HepG2 (cell line): ENCODE data around the gene BBS9. TPM values are rescaled to one million over a fixed set of nuclear protein-coding genes. Genes with fewer than 3 reads are reported as not detected.
A peak's percentile ranks its signal among the peaks of the same experiment; 100 is the strongest.

Experiments
- AGO1 ChIP-seq: fragments of 200-400 bp; formaldehyde crosslinking; IDR thresholded peaks from 2 replicates; pipeline ENCODE4 v1.6.1; 2017; ENCODE audit warnings: mild to moderate bottlenecking, low read depth, low read length, moderate library complexity; ENCODE audit not compliant: poor library complexity, severe bottlenecking
- EEA1 ChIP-seq: sonication (generic); formaldehyde crosslinking; IDR thresholded peaks from 2 replicates; pipeline ENCODE4 v1.5.1; 2020; ENCODE audit warnings: mild to moderate bottlenecking, missing genetic modification reagents, borderline replicate concordance
- HES4 ChIP-seq: sonication (generic); formaldehyde crosslinking; IDR thresholded peaks from 2 replicates; pipeline ENCODE4 v1.9.0; 2021; ENCODE audit warnings: mild to moderate bottlenecking, missing genetic modification reagents, borderline replicate concordance
- HIVEP1 ChIP-seq: sonication (generic); formaldehyde crosslinking; IDR thresholded peaks from 2 replicates; pipeline ENCODE4 v1.4.0; 2020; ENCODE audit warnings: mild to moderate bottlenecking, missing genetic modification reagents
- KDM1A ChIP-seq: IDR thresholded peaks from 2 replicates; pipeline ENCODE4 v1.6.1; 2016; ENCODE audit warnings: missing compliant biosample characterization
- RBFOX2 ChIP-seq: fragments of 200-400 bp; formaldehyde crosslinking; IDR thresholded peaks from 2 replicates; pipeline ENCODE4 v1.6.1; 2017; ENCODE audit warnings: low read depth, mild to moderate bottlenecking, low read length
- RFX1 ChIP-seq: fragments of 450-650 bp; IDR thresholded peaks from 2 replicates; pipeline ENCODE4 v1.6.1; 2017
- SPEN ChIP-seq: sonication (generic); formaldehyde crosslinking; IDR thresholded peaks from 2 replicates; pipeline ENCODE4 v1.5.1; 2020; ENCODE audit warnings: low read depth, mild to moderate bottlenecking, missing genetic modification reagents
- ZMYM4 ChIP-seq: sonication (generic); formaldehyde crosslinking; IDR thresholded peaks from 2 replicates; pipeline ENCODE4 v1.8.1; 2023; ENCODE audit warnings: mild to moderate bottlenecking, missing genetic modification reagents
- ZNF136 ChIP-seq: sonication (generic); formaldehyde crosslinking; IDR thresholded peaks from 2 replicates; pipeline ENCODE4 v1.8.1; 2022; ENCODE audit warnings: low read depth, mild to moderate bottlenecking, moderate library complexity, missing genetic modification reagents
- ZNF138 ChIP-seq: sonication (generic); formaldehyde crosslinking; IDR thresholded peaks from 2 replicates; pipeline ENCODE4 v1.5.0; 2020; ENCODE audit warnings: mild to moderate bottlenecking, low read depth, missing genetic modification reagents
- ZNF441 ChIP-seq: sonication (generic); formaldehyde crosslinking; IDR thresholded peaks from 2 replicates; pipeline ENCODE4 v1.7.0; 2021; ENCODE audit warnings: missing genetic modification reagents, borderline replicate concordance
- ZNF710 ChIP-seq: sonication (generic); formaldehyde crosslinking; IDR thresholded peaks from 2 replicates; pipeline ENCODE4 v1.5.0; 2020; ENCODE audit warnings: mild to moderate bottlenecking, missing genetic modification reagents, borderline replicate concordance
- ZNF766 ChIP-seq: sonication (generic); formaldehyde crosslinking; IDR thresholded peaks from 2 replicates; pipeline ENCODE4 v1.5.0; 2020; ENCODE audit warnings: missing genetic modification reagents, borderline replicate concordance
- ZNF781 ChIP-seq: sonication (generic); formaldehyde crosslinking; IDR thresholded peaks from 2 replicates; pipeline ENCODE4 v1.5.1; 2020; ENCODE audit warnings: borderline replicate concordance, mild to moderate bottlenecking, missing genetic modification reagents; ENCODE audit errors: not compliant biosample characterization
- ZNF883 ChIP-seq: sonication (generic); formaldehyde crosslinking; IDR thresholded peaks from 2 replicates; pipeline ENCODE4 v1.5.1; 2020; ENCODE audit warnings: mild to moderate bottlenecking, missing genetic modification reagents; ENCODE audit errors: not compliant biosample characterization
- polyA plus RNA-seq, 8 experiments: library from polyadenylated mRNA; depleted of rRNA in 3 of 8; stranded (reverse) in 7 of 8; unstranded in 1 of 8; fragments of >200 nt; fragmentation: Illumina TruSeq in 4 of 8; extraction: Trizol in 4 of 8; gene quantifications; 2 replicates each; pipeline versions ENCODE4 v1.2.1 to v1.2.3, GENCODE V29; 2011 to 2016; ENCODE audit warnings: low read depth in 4 of 8, missing spikeins in 1 of 8, mixed read lengths in 1 of 8; ENCODE audit not compliant: insufficient read depth in 1 of 8
- total RNA-seq, 5 experiments: library from RNA; depleted of rRNA; stranded (reverse); fragments of >200 nt; fragmentation: Illumina TruSeq; extraction: Trizol; gene quantifications; 2 replicates each; pipeline ENCODE4 v1.2.3, GENCODE V29; 2016; ENCODE audit warnings: low read depth in 1 of 5
- TF ChIP-seq, protein P1 (sequence below): sonication (generic); formaldehyde crosslinking; IDR thresholded peaks from 2 replicates; pipeline ENCODE4 v1.4.0; 2020; ENCODE audit warnings: missing genetic modification reagents, borderline replicate concordance
- TF ChIP-seq, protein P2 (sequence below): sonication (generic); formaldehyde crosslinking; IDR thresholded peaks from 2 replicates; pipeline ENCODE4 v1.5.1; 2020; ENCODE audit warnings: mild to moderate bottlenecking, moderate library complexity, missing genetic modification reagents
- TF ChIP-seq, protein P3 (sequence below): sonication (generic); formaldehyde crosslinking; IDR thresholded peaks from 2 replicates; pipeline ENCODE4 v1.4.0; 2020; ENCODE audit warnings: missing genetic modification reagents

Gene BBS9
- total and polyA plus RNA-seq, 2 of the 13 experiments (the other 11 are each of a cell fraction or from before 2014, with no cell fraction given), result 5.1 to 7.8 TPM

GRCh38 chr7:33128990-33129805 lies at the start of gene BBS9 (continued):
- TF ChIP-seq HES4 (CRISPR knock-in tag), result peak; percentile 66; the same call in 1 of the 2 replicates
- peak; percentile 39 for TF ChIP-seq ZNF781 (CRISPR knock-in tag)
- TF ChIP-seq KDM1A (CRISPR knock-in tag), result 0 out of 2 replicates have a peak, but pooled peaks have one; percentile 15
- 0 out of 2 replicates have a peak, but pooled peaks have one; percentile 19 for TF ChIP-seq HIVEP1 (CRISPR knock-in tag)
- peak; percentile 35; the same call in 1 of the 2 replicates for TF ChIP-seq ZNF136 (CRISPR knock-in tag)
- TF ChIP-seq RFX1, result peak; percentile 79
- TF ChIP-seq, protein P1, sequence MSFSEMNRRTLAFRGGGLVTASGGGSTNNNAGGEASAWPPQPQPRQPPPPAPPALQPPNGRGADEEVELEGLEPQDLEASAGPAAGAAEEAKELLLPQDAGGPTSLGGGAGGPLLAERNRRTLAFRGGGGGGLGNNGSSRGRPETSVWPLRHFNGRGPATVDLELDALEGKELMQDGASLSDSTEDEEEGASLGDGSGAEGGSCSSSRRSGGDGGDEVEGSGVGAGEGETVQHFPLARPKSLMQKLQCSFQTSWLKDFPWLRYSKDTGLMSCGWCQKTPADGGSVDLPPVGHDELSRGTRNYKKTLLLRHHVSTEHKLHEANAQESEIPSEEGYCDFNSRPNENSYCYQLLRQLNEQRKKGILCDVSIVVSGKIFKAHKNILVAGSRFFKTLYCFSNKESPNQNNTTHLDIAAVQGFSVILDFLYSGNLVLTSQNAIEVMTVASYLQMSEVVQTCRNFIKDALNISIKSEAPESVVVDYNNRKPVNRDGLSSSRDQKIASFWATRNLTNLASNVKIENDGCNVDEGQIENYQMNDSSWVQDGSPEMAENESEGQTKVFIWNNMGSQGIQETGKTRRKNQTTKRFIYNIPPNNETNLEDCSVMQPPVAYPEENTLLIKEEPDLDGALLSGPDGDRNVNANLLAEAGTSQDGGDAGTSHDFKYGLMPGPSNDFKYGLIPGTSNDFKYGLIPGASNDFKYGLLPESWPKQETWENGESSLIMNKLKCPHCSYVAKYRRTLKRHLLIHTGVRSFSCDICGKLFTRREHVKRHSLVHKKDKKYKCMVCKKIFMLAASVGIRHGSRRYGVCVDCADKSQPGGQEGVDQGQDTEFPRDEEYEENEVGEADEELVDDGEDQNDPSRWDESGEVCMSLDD (CRISPR knock-in tag), result no peak
- TF ChIP-seq EEA1 (CRISPR knock-in tag), result no peak
- TF ChIP-seq ZNF766, result no peak
- TF ChIP-seq, protein P2, sequence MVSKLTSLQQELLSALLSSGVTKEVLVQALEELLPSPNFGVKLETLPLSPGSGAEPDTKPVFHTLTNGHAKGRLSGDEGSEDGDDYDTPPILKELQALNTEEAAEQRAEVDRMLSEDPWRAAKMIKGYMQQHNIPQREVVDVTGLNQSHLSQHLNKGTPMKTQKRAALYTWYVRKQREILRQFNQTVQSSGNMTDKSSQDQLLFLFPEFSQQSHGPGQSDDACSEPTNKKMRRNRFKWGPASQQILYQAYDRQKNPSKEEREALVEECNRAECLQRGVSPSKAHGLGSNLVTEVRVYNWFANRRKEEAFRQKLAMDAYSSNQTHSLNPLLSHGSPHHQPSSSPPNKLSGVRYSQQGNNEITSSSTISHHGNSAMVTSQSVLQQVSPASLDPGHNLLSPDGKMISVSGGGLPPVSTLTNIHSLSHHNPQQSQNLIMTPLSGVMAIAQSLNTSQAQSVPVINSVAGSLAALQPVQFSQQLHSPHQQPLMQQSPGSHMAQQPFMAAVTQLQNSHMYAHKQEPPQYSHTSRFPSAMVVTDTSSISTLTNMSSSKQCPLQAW (CRISPR knock-in tag), result peak; percentile 66; the same call in 1 of the 2 replicates
- TF ChIP-seq ZNF710, result peak; percentile 81; the same call in 1 of the 2 replicates
- TF ChIP-seq ZNF441, result no peak; the same call in 1 of the 2 replicates
- no peak for TF ChIP-seq ZNF883 (CRISPR knock-in tag)
- TF ChIP-seq AGO1, result peak; percentile 21
- TF ChIP-seq ZNF138 (CRISPR knock-in tag), result no peak
- no peak; the same call in 1 of the 2 replicates for TF ChIP-seq SPEN (CRISPR knock-in tag)
- TF ChIP-seq RBFOX2, result peak; percentile 76
- TF ChIP-seq ZMYM4 (CRISPR knock-in tag), result peak; percentile 59
- TF ChIP-seq, protein P3, sequence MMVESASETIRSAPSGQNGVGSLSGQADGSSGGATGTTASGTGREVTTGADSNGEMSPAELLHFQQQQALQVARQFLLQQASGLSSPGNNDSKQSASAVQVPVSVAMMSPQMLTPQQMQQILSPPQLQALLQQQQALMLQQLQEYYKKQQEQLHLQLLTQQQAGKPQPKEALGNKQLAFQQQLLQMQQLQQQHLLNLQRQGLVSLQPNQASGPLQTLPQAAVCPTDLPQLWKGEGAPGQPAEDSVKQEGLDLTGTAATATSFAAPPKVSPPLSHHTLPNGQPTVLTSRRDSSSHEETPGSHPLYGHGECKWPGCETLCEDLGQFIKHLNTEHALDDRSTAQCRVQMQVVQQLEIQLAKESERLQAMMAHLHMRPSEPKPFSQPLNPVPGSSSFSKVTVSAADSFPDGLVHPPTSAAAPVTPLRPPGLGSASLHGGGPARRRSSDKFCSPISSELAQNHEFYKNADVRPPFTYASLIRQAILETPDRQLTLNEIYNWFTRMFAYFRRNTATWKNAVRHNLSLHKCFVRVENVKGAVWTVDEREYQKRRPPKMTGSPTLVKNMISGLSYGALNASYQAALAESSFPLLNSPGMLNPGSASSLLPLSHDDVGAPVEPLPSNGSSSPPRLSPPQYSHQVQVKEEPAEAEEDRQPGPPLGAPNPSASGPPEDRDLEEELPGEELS (CRISPR knock-in tag), result 0 out of 2 replicates have a peak, but pooled peaks have one; percentile 21
